Uterus (tissue), 2 donors: Measurements from ENCODE around the gene EVC2.

ENCODE experiments used
- CTCF ChIP-seq, 4 experiments: fragments of 200-600 bp in 2 of 4; fragments of 450-650 bp in 2 of 4; sonication (generic) in 2 of 4; IDR thresholded peaks; one replicate each; pipeline ENCODE4 v1.5.1; 2016 to 2019; ENCODE audit warnings: antibody characterized with exemption in 4 of 4, mild to moderate bottlenecking in 2 of 4, moderate library complexity in 1 of 4
- POLR2A ChIP-seq, 2 donors: fragments of 450-650 bp; IDR thresholded peaks; one replicate each; pipeline ENCODE4 v1.6.1; 2016; ENCODE audit warnings: antibody characterized with exemption in 2 of 2, mild to moderate bottlenecking in 1 of 2, moderate library complexity in 1 of 2

DNA sequence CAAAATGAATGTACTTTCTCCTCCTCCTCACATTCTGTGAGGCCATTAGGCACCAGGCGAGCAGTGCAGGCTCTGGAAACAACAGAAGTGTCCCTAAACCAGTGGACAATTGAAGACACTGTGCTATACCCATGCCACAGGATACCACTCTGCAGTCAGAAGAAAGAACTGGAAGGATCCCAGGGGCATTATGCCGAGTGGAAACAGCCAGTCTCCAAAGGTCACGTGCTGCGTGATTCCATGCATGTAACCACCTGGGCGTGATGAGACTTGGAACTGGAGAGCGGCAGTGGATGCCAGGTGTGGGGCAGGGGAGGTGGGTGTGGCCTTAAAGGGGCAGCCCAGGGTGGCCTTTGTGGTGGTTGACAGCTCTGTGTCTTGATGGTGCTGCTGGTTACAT, 139.4 kb downstream of the EVC2 start:
- no peak for TF ChIP-seq CTCF (IDR thresholded peaks at IDR 0.05)
- no peak for TF ChIP-seq POLR2A (IDR thresholded peaks at IDR 0.05)
